Measurements from ENCODE around the gene PKN3. TPM values are rescaled to one million over a fixed set of nuclear protein-coding genes. Genes with fewer than 3 reads are reported as not detected.

PKN3 gene
- total RNA-seq, 4 donors from 2014 or later, result 4.0 to 10.0 (median 7.6) TPM

DNA sequence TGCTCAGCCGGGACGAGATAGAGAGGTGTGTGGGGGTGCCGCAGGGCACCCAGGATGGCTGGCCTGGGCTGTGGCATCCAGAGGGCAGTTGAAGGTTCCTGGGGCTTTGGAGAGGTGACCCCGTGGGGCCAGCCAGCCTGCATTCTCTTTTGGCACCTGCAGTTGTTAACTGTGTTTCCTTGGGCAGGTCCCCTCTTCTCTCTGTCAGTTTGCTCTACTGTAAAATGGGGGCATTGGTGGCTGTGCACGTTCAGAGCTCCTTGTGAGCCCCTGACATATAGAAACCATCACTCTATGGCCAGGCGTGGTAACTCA, 13.1 kb downstream of the PKN3 start:
- WGBS, result 90% methylated on average over 6 of the region's 6 CpGs
- Histone ChIP-seq H3K27me3 (no peaks in the 10 kb centered on the region), H3K36me3 (peaks cover 0 to 45% (median 20%) of the 10 kb centered on the region in 4 donors), H3K9me3 (no peaks in the 10 kb centered on the region), H3K27ac (replicated peaks in 1 of 4) (no peak overlapping the region), H3K4me1 (no peaks in the 10 kb centered on the region), H3K4me3 (no peak overlapping the region)
- TF ChIP-seq EP300 (IDR thresholded peaks at IDR 0.05) (no peak), POLR2AphosphoS5 (IDR thresholded peaks at IDR 0.05) (no peak), POLR2A (IDR thresholded peaks at IDR 0.05; ENCODE audit: low read depth) (no peak)
- TF ChIP-seq, protein P1, sequence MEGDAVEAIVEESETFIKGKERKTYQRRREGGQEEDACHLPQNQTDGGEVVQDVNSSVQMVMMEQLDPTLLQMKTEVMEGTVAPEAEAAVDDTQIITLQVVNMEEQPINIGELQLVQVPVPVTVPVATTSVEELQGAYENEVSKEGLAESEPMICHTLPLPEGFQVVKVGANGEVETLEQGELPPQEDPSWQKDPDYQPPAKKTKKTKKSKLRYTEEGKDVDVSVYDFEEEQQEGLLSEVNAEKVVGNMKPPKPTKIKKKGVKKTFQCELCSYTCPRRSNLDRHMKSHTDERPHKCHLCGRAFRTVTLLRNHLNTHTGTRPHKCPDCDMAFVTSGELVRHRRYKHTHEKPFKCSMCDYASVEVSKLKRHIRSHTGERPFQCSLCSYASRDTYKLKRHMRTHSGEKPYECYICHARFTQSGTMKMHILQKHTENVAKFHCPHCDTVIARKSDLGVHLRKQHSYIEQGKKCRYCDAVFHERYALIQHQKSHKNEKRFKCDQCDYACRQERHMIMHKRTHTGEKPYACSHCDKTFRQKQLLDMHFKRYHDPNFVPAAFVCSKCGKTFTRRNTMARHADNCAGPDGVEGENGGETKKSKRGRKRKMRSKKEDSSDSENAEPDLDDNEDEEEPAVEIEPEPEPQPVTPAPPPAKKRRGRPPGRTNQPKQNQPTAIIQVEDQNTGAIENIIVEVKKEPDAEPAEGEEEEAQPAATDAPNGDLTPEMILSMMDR (IDR thresholded peaks at IDR 0.05), result no peak
- no peak for DNase-seq (ENCODE audit: extremely low spot score)
- intact Hi-C loops (cut with DNase I), result no loop called here

DNA sequence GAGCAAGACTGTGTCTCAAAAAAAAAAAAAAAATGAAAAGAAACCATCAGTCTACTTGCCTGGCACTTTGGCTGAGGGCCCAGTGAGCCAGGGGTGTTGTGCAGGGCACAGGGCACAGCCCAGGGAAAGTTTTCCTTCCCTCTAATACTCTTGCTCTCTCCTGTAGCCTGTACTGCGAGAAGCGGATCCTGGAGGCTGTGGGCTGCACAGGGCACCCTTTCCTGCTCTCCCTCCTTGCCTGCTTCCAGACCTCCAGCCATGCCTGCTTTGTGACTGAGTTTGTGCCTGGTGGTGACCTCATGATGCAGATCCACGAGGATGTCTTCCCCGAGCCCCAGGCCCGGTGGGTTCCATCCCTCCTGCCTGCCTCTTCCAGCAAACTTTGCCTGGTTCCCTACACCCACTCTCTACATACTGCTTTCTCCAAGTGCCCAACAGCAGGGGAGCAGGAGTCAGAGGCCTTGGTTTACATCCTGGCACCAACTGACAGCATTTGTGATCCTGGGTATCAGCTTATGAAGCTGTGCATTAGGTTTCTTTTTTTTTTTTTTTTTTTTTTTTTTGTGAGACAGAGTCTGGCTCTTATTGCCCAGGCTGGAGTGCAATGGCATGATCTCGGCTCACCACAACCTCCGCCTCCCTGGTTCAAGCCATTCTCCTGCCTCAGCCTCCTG, 14.4 kb downstream of the PKN3 start:
- H3K4me1 ChIP-seq, result no peaks in the 10 kb centered on the region
- TF ChIP-seq, protein P1 (IDR thresholded peaks at IDR 0.05), result no peak
- no peak overlapping the region for H3K27ac ChIP-seq (replicated peaks in 1 of 4)
- intact Hi-C loops (cut with DNase I), result no loop called here
- DNase-seq (ENCODE audit: extremely low spot score), result no peak
- H3K36me3 ChIP-seq, result peaks cover 0 to 50% (median 33%) of the 10 kb centered on the region in 4 donors
- no peak overlapping the region for H3K4me3 ChIP-seq
- no peaks in the 10 kb centered on the region for H3K9me3 ChIP-seq
- no peaks in the 10 kb centered on the region for H3K27me3 ChIP-seq
- 89% methylated on average over 5 of the region's 7 CpGs for WGBS

DNA sequence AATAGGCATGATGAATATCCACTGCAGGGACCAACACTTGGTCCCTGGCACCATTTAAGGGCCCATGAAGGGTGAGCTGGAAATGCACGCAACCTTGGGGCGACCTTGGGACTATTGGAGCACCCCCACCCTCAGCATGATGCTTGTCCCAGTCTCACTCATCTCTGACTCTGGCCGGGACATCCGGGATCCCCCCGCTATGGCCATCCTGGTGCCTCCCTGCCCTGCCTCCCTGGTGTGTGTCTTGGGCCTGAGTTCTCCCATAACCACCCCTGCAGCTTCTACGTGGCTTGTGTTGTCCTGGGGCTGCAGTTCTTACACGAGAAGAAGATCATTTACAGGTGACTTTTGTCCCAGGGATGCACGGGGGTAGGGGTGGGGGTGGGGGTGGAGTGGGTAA, 15.7 kb downstream of the PKN3 start:
- Histone ChIP-seq H3K4me1 (peaks cover 0 to 8% (median 4%) of the 10 kb centered on the region in 4 donors), H3K27ac (replicated peaks in 1 of 4) (no peak overlapping the region), H3K27me3 (no peaks in the 10 kb centered on the region), H3K36me3 (peaks cover 0 to 39% (median 31%) of the 10 kb centered on the region in 4 donors), H3K4me3 (no peak overlapping the region), H3K9me3 (no peaks in the 10 kb centered on the region)
- intact Hi-C loops (cut with DNase I), result no loop called here
- WGBS, result 83% methylated on average over 4 of the region's 8 CpGs
- TF ChIP-seq EP300 (IDR thresholded peaks at IDR 0.05) (no peak), POLR2A (IDR thresholded peaks at IDR 0.05; ENCODE audit: low read depth) (no peak), POLR2AphosphoS5 (IDR thresholded peaks at IDR 0.05) (no peak)
- TF ChIP-seq, protein P1 (IDR thresholded peaks at IDR 0.05), result no peak
- DNase-seq (ENCODE audit: extremely low spot score), result no peak

DNA sequence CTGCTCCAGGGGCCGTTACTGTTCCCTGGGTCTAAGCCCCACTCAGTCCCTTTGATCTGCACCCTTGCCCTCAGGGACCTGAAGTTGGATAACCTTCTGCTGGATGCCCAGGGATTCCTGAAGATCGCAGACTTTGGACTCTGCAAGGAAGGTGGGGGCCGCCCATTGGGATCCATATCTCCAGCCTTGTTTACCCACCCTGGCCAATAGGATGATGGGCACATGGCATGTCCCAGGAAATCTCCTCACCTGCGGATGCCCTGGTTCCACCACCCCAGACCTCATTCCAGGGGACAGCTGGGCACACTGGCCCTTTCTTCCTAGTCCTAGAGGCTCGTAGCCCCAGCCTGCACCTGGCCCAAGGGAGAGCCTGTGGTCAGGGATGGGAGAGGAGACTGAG, 16.2 kb downstream of the PKN3 start:
- intact Hi-C loops (cut with DNase I), result no loop called here
- H3K4me3 ChIP-seq, result no peak overlapping the region
- H3K27ac ChIP-seq (replicated peaks in 1 of 4), result no peak overlapping the region
- H3K4me1 ChIP-seq, result peaks cover 0 to 12% (median 9%) of the 10 kb centered on the region in 4 donors
- H3K36me3 ChIP-seq, result peaks cover 0 to 35% (median 29%) of the 10 kb centered on the region in 4 donors
- H3K9me3 ChIP-seq, result no peaks in the 10 kb centered on the region
- 96% methylated on average over 4 of the region's 5 CpGs for WGBS
- DNase-seq (ENCODE audit: extremely low spot score), result no peak
- H3K27me3 ChIP-seq, result no peaks in the 10 kb centered on the region
- TF ChIP-seq, protein P1 (IDR thresholded peaks at IDR 0.05), result no peak
- no peak for TF ChIP-seq POLR2A (IDR thresholded peaks at IDR 0.05; ENCODE audit: low read depth)
- no peak for TF ChIP-seq POLR2AphosphoS5 (IDR thresholded peaks at IDR 0.05)
- no peak for TF ChIP-seq EP300 (IDR thresholded peaks at IDR 0.05)
